RWPE2 (cell line): ENCODE data around the gene PLEKHN1.
"Not testable (repeated sequence)": the region's sequence is repeated elsewhere in the genome, so short reads cannot be mapped to it uniquely, and the experiment has no call there.

Source experiments
- ATAC-seq: fragments of 200-7000 bp; cut with Tn5 transposase; 3 replicates; pipeline ENCODE4 v1.9.1; 2021; ENCODE audit warnings: low read depth
- DNase-seq: peaks from one replicate; pipeline ENCODE4 v3.0.0-alpha.2; 2020; ENCODE audit warnings: low spot score
- H3K27ac ChIP-seq: fragments of 450-650 bp; 2 replicates; pipeline ENCODE4 v1.5.1; 2017; ENCODE audit warnings: mild to moderate bottlenecking; ENCODE audit not compliant: poor library complexity, severe bottlenecking
- H3K27me3 ChIP-seq: fragments of 250-450 bp; sonication (Bioruptor Pico); 2 replicates; pipeline ENCODE4 v1.5.1; 2021; ENCODE audit warnings: mild to moderate bottlenecking, moderate library complexity; ENCODE audit not compliant: insufficient read depth, poor library complexity, severe bottlenecking
- H3K36me3 ChIP-seq: fragments of 250-450 bp; sonication (Bioruptor Pico); 2 replicates; pipeline ENCODE4 v1.5.1; 2020; ENCODE audit warnings: low read depth, mild to moderate bottlenecking, moderate library complexity
- H3K4me1 ChIP-seq: fragments of 250-450 bp; sonication (Bioruptor Pico); 2 replicates; pipeline ENCODE4 v1.5.1; 2021; ENCODE audit warnings: mild to moderate bottlenecking, moderate library complexity; ENCODE audit not compliant: insufficient read depth, poor library complexity, severe bottlenecking
- H3K4me3 ChIP-seq: fragments of 250-450 bp; sonication (Bioruptor Pico); 2 replicates; pipeline ENCODE4 v1.5.1; 2021; ENCODE audit warnings: mild to moderate bottlenecking, moderate library complexity; ENCODE audit not compliant: severe bottlenecking
- H3K9me3 ChIP-seq: fragments of 250-450 bp; sonication (Bioruptor Pico); 2 replicates; pipeline ENCODE4 v1.5.1; 2021; ENCODE audit warnings: mild to moderate bottlenecking, moderate library complexity; ENCODE audit not compliant: severe bottlenecking
- CTCF ChIP-seq: fragments of 450-650 bp; IDR thresholded peaks from one replicate; pipeline ENCODE4 v1.5.1; 2017; ENCODE audit warnings: mild to moderate bottlenecking, moderate library complexity; ENCODE audit not compliant: poor library complexity, severe bottlenecking

PLEKHN1 gene

DNA sequence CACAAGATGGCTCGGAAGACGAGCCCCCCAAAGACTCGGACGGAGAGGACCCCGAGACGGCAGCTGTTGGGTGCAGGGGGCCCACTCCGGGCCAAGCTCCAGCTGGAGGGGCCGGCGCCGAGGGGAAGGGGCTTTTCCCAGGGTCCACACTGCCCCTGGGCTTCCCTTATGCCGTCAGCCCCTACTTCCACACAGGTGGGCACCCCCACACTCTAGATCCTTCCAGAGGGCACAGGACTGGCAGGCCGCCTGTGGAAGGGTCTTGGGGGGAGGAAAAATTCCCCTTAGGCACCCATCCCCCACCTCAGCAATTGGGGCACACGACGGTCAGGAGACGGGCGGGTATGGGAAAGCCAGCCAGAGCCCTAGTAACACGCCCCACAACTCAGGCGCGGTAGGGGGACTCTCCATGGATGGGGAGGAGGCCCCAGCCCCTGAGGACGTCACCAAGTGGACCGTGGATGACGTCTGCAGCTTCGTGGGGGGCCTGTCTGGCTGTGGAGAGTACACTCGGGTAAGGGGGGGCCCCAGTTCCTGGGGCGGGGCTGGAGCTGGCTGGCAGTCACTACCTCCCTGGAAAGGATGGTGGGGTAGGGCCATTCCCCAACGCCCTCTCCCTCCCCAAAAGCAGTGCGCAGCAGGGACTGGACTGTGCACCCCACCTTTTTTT is 23.3 kb upstream of the PLEKHN1 start:
- no peak overlapping the region for H3K27ac ChIP-seq
- no peak for TF ChIP-seq CTCF
- peaks cover 32% of the 10 kb centered on the region for H3K36me3 ChIP-seq
- no peak overlapping the region for H3K4me3 ChIP-seq
- no peaks in the 10 kb centered on the region for H3K9me3 ChIP-seq
- H3K27me3 ChIP-seq = peaks cover 36% of the 10 kb centered on the region
- no peaks in the 10 kb centered on the region for H3K4me1 ChIP-seq
- DNase-seq = no peak
- ATAC-seq = no peak

DNA sequence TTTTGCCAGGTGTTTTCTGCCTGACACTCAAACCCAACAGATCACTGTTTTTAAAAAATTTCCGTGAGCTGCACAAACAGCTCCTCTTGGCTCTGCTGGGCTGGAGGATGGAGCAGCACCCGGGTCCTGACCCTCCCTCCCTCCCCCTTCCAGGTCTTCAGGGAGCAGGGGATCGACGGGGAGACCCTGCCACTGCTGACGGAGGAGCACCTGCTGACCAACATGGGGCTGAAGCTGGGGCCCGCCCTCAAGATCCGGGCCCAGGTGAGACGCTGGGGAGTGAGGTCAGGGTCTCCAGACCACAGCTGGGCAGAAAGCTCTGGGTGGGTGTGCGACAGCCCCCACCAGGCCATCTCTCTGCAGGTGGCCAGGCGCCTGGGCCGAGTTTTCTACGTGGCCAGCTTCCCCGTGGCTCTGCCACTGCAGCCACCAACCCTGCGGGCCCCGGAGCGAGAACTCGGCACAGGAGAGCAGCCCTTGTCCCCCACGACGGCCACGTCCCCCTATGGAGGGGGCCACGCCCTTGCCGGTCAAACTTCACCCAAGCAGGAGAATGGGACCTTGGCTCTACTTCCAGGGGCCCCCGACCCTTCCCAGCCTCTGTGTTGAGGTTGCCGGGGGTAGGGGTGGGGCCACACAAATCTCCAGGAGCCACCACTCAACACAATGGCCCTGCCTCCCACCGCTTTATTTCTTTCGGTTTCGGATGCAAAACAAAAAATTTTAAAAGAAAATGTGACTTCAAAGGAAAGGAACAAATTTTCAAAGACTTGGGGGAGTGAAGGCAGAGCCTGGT is 22.5 kb upstream of the PLEKHN1 start:
- Histone ChIP-seq H3K4me1 (no peaks in the 10 kb centered on the region), H3K9me3 (no peaks in the 10 kb centered on the region), H3K36me3 (peaks cover 37% of the 10 kb centered on the region), H3K27me3 (peaks cover 35% of the 10 kb centered on the region), H3K4me3 (no peak overlapping the region), H3K27ac (no peak overlapping the region)
- DNase-seq = no peak
- TF ChIP-seq CTCF = no peak
- no peak for ATAC-seq

- peaks cover 46% of the 10 kb centered on the region for H3K36me3 ChIP-seq
- H3K4me3 ChIP-seq = no peak overlapping the region
- no peaks in the 10 kb centered on the region for H3K4me1 ChIP-seq
- TF ChIP-seq CTCF = no peak
- ATAC-seq (no peak), DNase-seq (no peak)
- no peak overlapping the region for H3K27ac ChIP-seq
- H3K27me3 ChIP-seq = peaks cover 29% of the 10 kb centered on the region
- no peaks in the 10 kb centered on the region for H3K9me3 ChIP-seq
These were observed 21.6 kb upstream of the PLEKHN1 start for GRCh38 chr1:944341-945325.

- TF ChIP-seq CTCF = no peak
- DNase-seq (no peak), ATAC-seq (no peak)
- no peaks in the 10 kb centered on the region for H3K4me1 ChIP-seq
- H3K4me3 ChIP-seq = no peak overlapping the region
- H3K27me3 ChIP-seq = peaks cover 18% of the 10 kb centered on the region
- no peaks in the 10 kb centered on the region for H3K9me3 ChIP-seq
- no peak overlapping the region for H3K27ac ChIP-seq
- peaks cover 58% of the 10 kb centered on the region for H3K36me3 ChIP-seq
These were observed 20.4 kb upstream of the PLEKHN1 start for GRCh38 chr1:945688-946556.

- H3K9me3 ChIP-seq, DNase-seq, H3K4me3 ChIP-seq, ATAC-seq, H3K4me1 ChIP-seq, H3K27me3 ChIP-seq, H3K27ac ChIP-seq: not testable (repeated sequence)
- H3K36me3 ChIP-seq = peaks cover 67% of the 10 kb centered on the region
These were observed 19.5 kb upstream of the PLEKHN1 start for GRCh38 chr1:946811-947210.
